MM.1S (cell line): ENCODE measurements around the gene UIMC1.

Experiments used
- CTCF ChIP-seq: fragments of 300-600 bp; sonication (generic); IDR thresholded peaks from 2 replicates; pipeline ENCODE4 v1.5.1; 2016; ENCODE audit warnings: antibody characterized with exemption, low read length, mixed read lengths
- EZH2 ChIP-seq: fragments of 300-600 bp; sonication (generic); optimal IDR thresholded peaks from 2 replicates; pipeline ENCODE3; 2017; ENCODE audit warnings: low read depth, mild to moderate bottlenecking, antibody characterized with exemption, low read length, mixed read lengths
- EZH2phosphoT487 ChIP-seq: fragments of 300-600 bp; sonication (generic); IDR thresholded peaks from 2 replicates; pipeline ENCODE4 v1.6.1; 2018; ENCODE audit warnings: antibody characterized with exemption, low read length

GRCh38 chr5:176941951-176942350 is 64.6 kb downstream of the UIMC1 start:
- TF ChIP-seq CTCF (no peak), EZH2 (no peak), EZH2phosphoT487 (no peak)
